ENCODE measurements around the gene DNAL1. TPM values are rescaled to one million over a fixed set of nuclear protein-coding genes. Genes with fewer than 3 reads are reported as not detected.

DNAL1 gene
- polyA plus RNA-seq (2012; rRNA removed), result 2.6 and 3.6 TPM in 2 replicates
- 4.6 and 7.2 TPM in 2 replicates for polyA plus RNA-seq (2012; cell fraction: cytosol; rRNA removed)
- polyA plus RNA-seq (2012; cell fraction: nucleus; rRNA removed), result 2.2 and 3.5 TPM in 2 replicates

DNA sequence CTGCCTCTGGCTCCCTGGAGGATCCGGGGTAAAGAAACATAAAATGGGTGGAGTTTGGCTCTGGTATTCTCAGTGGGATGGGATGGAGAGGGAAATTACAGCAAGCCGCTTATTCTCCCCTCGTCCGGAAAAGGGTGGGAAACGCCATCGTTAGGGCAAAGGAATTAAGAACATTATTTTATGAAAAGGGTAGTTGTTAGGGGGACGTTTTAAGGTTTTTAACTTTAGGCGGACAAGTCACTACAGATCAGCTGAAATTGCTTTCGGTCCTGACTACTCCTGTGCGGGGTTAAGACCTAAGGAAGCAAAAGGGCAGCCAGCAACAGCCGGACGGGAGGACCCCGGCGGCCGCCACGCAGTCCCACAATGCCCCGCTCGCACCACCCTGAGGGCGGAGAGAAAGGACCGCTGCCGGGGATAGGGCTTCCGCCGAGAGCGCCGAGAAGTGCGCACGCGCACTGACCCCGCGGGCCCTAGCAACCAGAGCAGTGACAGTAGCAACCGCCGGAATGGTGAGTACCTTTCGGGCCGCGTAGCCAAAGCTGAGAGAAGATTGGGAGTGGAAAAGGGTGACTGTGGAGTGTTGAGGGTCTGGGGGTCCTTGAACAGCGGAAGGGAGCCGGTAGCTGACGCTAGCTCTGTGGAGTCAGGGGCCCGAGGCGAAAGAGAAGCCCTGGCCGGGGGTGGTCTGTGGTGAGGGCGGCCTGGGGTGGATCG is at the start of gene DNAL1:
Gene DNAL1, plus strand, starts transcription at position 456 of the 717 bp plus-strand sequence. Its CDS starts 54 bp downstream, at position 510.
- CTCF ChIA-PET, result interaction anchor here (0.8 to 3.5 kb wide), 3 partner anchors 11 to 438 kb away, joined by 3 to 13 read pairs (median 3); no protein-coding TSS in a partner anchor
- 1% methylated on average over 30 of the region's 43 CpGs for WGBS (ENCODE audit: low lambda C conversion rate)

More for the DNA sequence above, at the start of gene DNAL1:
- Histone ChIP-seq H3K9me2 (no peaks in the 10 kb centered on the region), H3K79me2 (ENCODE audit: insufficient read depth) (peaks cover 30% of the 10 kb centered on the region), H3K4me3 (ENCODE audit: low read depth in 2 of 2, low read length in 1 of 2) (peak within 1 kb of the TSS; percentile 77 to 99), H3K4me2 (peak within 1 kb of the TSS; percentile 90), H3K4me1 (ENCODE audit: control insufficient read depth in 1 of 2, insufficient read depth in 2 of 2, low read depth in 1 of 2, low read length in 1 of 2) (peaks cover 0 to 14% of the 10 kb centered on the region in 2 experiments; a peak in 1 of 4 replicates), H4K20me1 (ENCODE audit: insufficient read depth) (no peaks in the 10 kb centered on the region), H3K9ac (peak within 1 kb of the TSS; percentile 92), H3K27ac (ENCODE audit: low read depth in 2 of 2, low read length in 1 of 2) (peak within 1 kb of the TSS; percentile 93 to 95), H2AFZ (ENCODE audit: low read depth) (peak within 1 kb of the TSS; percentile 99), H3K36me3 (replicated peaks in 1 of 2; ENCODE audit: control insufficient read depth in 1 of 2, insufficient read depth in 2 of 2, low read length in 1 of 2) (no peaks in the 10 kb centered on the region), H3K27me3 (ENCODE audit: insufficient read depth) (no peaks in the 10 kb centered on the region), H3F3A (replicated peaks; ENCODE audit: insufficient read depth) (peaks cover 21% of the 10 kb centered on the region), H3K9me3 (no peaks in the 10 kb centered on the region)
- TF ChIP-seq TCF12 (IDR thresholded peaks at IDR 0.05), result no peak
- TF ChIP-seq, protein P1, sequence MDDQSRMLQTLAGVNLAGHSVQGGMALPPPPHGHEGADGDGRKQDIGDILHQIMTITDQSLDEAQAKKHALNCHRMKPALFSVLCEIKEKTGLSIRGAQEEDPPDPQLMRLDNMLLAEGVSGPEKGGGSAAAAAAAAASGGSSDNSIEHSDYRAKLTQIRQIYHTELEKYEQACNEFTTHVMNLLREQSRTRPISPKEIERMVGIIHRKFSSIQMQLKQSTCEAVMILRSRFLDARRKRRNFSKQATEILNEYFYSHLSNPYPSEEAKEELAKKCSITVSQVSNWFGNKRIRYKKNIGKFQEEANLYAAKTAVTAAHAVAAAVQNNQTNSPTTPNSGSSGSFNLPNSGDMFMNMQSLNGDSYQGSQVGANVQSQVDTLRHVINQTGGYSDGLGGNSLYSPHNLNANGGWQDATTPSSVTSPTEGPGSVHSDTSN (IDR thresholded peaks at IDR 0.05), result no peak
- peak; percentile 66 for TF ChIP-seq GABPA (IDR thresholded peaks at IDR 0.05; ENCODE audit: low read depth)
- TF ChIP-seq YY1 (IDR thresholded peaks at IDR 0.05; ENCODE audit: low read depth), result peak; percentile 63; the same call in 1 of the 2 replicates
- TF ChIP-seq NFIC (IDR thresholded peaks at IDR 0.05; ENCODE audit: borderline replicate concordance), result peak; percentile 41; the same call in 1 of the 2 replicates
- TF ChIP-seq POLR2AphosphoS5 (IDR thresholded peaks at IDR 0.05; ENCODE audit: low read depth, low read length), result peak; percentile 94
- TF ChIP-seq CHD2 (IDR thresholded peaks at IDR 0.05; ENCODE audit: low read length, partially characterized antibody), result peak; percentile 19
- peak; percentile 84; the same call in 1 of the 2 replicates for TF ChIP-seq SIN3A (IDR thresholded peaks at IDR 0.05; ENCODE audit: borderline replicate concordance, low read depth, low read length)
- peak; percentile 4; the same call in 1 of the 2 replicates for TF ChIP-seq RCOR1 (IDR thresholded peaks at IDR 0.05; ENCODE audit: low read length)
- TF ChIP-seq RAD21 (IDR thresholded peaks at IDR 0.05; ENCODE audit: low read length), result peak; percentile 6; the same call in 1 of the 2 replicates
- peak; percentile 80 for TF ChIP-seq NRF1 (IDR thresholded peaks at IDR 0.05; ENCODE audit: low read depth, low read length)
- TF ChIP-seq MXI1 (IDR thresholded peaks at IDR 0.05; ENCODE audit: low read depth, low read length), result peak; percentile 81
- TF ChIP-seq, protein P2, sequence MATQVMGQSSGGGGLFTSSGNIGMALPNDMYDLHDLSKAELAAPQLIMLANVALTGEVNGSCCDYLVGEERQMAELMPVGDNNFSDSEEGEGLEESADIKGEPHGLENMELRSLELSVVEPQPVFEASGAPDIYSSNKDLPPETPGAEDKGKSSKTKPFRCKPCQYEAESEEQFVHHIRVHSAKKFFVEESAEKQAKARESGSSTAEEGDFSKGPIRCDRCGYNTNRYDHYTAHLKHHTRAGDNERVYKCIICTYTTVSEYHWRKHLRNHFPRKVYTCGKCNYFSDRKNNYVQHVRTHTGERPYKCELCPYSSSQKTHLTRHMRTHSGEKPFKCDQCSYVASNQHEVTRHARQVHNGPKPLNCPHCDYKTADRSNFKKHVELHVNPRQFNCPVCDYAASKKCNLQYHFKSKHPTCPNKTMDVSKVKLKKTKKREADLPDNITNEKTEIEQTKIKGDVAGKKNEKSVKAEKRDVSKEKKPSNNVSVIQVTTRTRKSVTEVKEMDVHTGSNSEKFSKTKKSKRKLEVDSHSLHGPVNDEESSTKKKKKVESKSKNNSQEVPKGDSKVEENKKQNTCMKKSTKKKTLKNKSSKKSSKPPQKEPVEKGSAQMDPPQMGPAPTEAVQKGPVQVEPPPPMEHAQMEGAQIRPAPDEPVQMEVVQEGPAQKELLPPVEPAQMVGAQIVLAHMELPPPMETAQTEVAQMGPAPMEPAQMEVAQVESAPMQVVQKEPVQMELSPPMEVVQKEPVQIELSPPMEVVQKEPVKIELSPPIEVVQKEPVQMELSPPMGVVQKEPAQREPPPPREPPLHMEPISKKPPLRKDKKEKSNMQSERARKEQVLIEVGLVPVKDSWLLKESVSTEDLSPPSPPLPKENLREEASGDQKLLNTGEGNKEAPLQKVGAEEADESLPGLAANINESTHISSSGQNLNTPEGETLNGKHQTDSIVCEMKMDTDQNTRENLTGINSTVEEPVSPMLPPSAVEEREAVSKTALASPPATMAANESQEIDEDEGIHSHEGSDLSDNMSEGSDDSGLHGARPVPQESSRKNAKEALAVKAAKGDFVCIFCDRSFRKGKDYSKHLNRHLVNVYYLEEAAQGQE (IDR thresholded peaks at IDR 0.05; ENCODE audit: low read depth, low read length), result no peak
- 0 out of 2 replicates have a peak, but pooled peaks have one; percentile 36 for TF ChIP-seq ELF1 (IDR thresholded peaks at IDR 0.05)
- peak; percentile 95 for DNase-seq
- POLR2A ChIA-PET, result interaction anchor here (1.5 kb wide), 1 partner anchor 207 kb away, joined by 4 read pairs; the partner anchor contains the start of gene PTGR2
